Fibroblast of villous mesenchyme (primary cell): ENCODE data around the gene SUMO2. TPM values are rescaled to one million over a fixed set of nuclear protein-coding genes. Genes with fewer than 3 reads are reported as not detected.
A peak's percentile ranks its signal among the peaks of the same experiment; 100 is the strongest.

Experiments used
- DNase-seq: peaks from one replicate; pipeline ENCODE4 v3.0.0-alpha.2; 2010; ENCODE audit warnings: low read depth
- H3K4me3 ChIP-seq: 2 replicates; pipeline ENCODE4 v1.5.1; 2011; ENCODE audit warnings: low read depth, mild to moderate bottlenecking, low read length
- total RNA-seq: library from RNA; depleted of rRNA; stranded (reverse); fragments of >200 nt; gene quantifications from 2 replicates; pipeline ENCODE4 v1.2.3, GENCODE V29; 2012
- TF ChIP-seq, protein P1 (sequence below): IDR thresholded peaks from 2 replicates; pipeline ENCODE4 v1.5.1; 2012; ENCODE audit warnings: low read depth, mild to moderate bottlenecking, low read length; ENCODE audit not compliant: insufficient read depth

The SUMO2 gene
- total RNA-seq = 79.2 and 124 TPM in 2 replicates

DNA sequence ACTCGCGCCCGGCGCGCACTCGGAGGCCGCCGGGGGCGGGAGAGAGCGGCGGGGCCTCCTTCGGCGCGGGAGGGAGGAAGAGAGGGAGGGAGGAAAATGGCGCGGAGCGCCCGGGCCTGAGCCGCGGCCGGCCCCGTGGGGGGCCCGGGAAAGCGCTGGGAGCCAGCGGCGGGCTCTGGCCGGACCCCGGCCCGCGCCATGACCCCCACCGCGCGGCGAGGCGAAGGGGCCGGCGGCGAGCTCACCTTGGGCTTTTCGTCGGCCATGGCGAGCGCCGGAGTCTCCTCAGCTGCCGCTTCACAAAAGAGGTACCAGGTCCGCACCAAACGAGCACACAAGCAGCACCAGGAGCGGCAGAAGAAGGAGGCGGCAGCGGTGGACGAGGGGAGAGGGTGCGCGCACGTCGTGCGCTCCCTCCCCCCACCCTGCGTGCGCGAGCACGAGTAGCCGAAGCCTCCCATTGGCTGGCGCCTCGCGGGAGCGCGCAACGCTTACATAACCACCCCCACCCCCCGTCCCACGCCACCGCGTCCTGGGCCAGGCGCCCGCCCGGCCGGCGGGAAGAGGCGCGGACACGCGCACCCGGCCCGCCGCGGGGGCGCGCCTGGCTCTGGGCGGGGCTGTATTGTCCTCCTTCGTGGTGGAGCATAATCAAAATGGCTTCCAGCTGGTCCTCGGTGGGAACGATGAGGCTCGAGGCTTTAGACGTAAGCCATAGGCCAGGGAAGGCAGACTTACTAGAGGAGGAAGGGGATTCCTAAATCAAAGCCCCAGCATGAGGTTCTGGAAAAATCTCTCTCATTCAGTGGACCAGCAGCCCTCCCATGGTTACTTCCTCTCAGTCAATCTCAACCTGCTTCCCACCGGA, at the start of gene SUMO2:
Gene SUMO2, minus strand, starts transcription at position 391 of the 868 bp plus-strand sequence. Its CDS starts 125 bp downstream, at position 266.
- DNase-seq = peak; percentile 96
- peak within 1 kb of the TSS; percentile 98 for H3K4me3 ChIP-seq
- TF ChIP-seq, protein P1, sequence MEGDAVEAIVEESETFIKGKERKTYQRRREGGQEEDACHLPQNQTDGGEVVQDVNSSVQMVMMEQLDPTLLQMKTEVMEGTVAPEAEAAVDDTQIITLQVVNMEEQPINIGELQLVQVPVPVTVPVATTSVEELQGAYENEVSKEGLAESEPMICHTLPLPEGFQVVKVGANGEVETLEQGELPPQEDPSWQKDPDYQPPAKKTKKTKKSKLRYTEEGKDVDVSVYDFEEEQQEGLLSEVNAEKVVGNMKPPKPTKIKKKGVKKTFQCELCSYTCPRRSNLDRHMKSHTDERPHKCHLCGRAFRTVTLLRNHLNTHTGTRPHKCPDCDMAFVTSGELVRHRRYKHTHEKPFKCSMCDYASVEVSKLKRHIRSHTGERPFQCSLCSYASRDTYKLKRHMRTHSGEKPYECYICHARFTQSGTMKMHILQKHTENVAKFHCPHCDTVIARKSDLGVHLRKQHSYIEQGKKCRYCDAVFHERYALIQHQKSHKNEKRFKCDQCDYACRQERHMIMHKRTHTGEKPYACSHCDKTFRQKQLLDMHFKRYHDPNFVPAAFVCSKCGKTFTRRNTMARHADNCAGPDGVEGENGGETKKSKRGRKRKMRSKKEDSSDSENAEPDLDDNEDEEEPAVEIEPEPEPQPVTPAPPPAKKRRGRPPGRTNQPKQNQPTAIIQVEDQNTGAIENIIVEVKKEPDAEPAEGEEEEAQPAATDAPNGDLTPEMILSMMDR = peak; percentile 40

DNA sequence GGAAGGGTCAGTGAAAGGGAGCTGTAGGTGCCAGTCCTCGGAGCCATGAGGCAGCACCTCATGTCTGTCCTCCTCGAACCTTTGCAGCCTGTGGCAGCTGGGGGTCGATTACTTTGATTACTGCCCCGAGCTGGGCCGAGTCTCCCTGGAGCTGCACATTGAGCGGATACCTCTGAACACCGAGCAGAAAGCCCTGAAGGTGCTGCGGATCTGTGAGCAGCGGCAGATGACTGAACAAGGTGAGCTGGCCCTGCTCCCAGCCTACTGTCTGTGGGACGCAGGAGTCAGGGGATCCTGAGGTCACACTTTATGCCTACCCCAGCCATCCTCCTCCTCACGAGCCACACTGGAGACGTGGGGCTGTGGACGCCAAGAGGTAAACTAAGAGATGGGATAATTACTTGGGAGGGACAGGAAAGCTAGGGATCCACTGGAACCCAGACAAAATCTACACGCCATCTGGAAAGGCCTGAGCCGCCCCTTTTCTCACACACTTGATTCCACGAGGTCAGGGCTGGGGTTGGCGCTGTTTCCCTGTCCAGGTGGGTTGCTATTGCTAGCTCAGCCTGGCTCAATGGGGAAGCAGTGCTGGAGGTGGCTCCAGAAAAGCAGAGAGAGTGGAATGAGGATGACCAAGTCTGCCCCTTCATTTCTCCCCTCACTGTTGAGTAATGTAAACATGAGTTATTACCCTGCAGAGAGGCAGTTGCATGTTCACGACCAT, 49.1 kb upstream of the SUMO2 start:
- TF ChIP-seq, protein P1 = no peak

DNA sequence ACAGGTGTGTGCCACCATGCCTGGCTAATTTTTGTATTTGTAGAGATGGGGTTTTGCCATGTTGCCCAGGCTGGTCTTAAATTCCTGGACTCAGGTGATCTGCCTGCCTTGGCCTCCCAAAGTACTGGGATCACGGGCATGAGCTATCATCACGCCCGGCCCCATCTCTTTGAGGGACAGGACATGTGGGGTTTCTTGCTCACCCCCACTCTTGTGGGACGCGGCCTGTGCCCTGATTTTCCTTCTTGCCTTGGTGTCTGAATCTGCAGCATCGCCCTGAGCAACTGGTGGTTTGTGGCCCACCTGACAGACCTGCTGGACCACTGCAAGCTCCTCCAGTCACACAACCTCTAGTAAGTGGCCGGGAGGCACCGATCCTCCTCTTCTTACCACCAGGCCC, 48.3 kb upstream of the SUMO2 start:
- DNase-seq = no peak
- no peak overlapping the region for H3K4me3 ChIP-seq
- TF ChIP-seq, protein P1 = no peak

More for the DNA sequence above, 49.1 kb upstream of the SUMO2 start:
- DNase-seq = no peak
- no peak overlapping the region for H3K4me3 ChIP-seq

DNA sequence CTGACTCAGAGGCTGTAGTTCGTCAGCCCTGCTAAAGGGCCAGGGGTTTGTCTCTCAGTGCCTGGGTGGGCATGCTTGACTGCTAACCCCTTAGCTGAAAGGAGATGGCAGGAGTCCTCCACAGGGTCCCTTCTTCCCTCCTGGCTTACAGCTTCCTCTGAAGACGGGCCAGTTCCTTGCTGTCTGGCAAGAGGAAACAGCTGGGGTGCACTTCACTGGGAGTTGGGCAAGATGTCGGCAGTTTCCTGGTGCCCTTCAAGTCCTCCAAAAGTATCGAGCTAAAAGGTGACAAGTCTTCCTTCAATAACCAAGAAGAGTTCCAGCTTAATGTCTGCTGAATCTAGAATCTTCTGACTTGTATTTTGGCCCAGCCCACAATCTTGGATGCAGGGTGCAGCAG, 46.1 kb upstream of the SUMO2 start:
- TF ChIP-seq, protein P1 = no peak
- H3K4me3 ChIP-seq = no peak overlapping the region
- DNase-seq = no peak

DNA sequence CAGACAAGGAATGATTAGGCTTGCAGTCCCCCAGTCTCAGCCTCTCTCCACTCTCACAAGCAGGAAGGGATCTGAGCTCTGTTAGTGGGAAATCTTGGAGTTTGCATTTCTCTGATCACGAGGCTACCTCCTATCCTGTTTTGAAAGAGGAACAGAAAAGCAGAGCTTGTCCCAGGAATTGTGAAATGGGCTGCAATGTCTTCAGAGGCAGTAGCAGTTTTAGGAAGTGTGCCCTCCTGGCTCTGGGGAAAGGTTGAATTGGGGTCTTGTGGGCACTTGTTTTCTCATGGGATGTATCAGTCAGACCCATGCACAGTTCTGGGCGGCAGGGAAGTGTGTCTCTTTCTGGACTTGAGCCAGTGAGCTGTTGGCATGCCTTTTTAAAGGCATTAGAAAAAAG, 45.5 kb upstream of the SUMO2 start:
- H3K4me3 ChIP-seq = no peak overlapping the region
- TF ChIP-seq, protein P1 = no peak
- peak; percentile 22 for DNase-seq

DNA sequence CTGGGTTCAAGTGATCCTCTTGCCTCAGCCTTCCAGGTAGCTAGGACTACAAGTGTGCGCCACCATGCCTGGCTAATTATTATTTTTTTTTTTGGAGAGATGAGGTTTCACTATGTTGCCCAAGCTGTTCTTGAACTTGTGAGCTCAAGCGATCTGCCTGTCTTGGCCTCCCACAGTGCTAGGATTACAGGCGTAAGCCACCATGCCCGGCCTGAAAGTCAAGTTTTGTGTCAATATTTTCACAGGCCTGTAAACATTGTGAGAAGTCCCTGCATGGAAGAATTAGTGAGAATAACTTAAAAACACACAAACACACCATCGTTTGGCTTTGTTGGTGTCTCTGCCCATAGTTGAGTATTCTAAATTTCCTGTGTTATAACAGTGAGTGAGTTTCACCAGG, 45.0 kb upstream of the SUMO2 start:
- DNase-seq = no peak
- no peak overlapping the region for H3K4me3 ChIP-seq
- TF ChIP-seq, protein P1 = no peak
